ENCODE data around the gene KRTAP10-8.
"Not testable (repeated sequence)": the region's sequence is repeated elsewhere in the genome, so short reads cannot be mapped to it uniquely, and the experiment has no call there.

The KRTAP10-8 gene

GRCh38 chr21:44612029-44612486 is at the start of gene KRTAP10-8:
Gene KRTAP10-8 (plus strand): TSS chr21:44612079. CDS start chr21:44612101, 22 bp downstream.
- no peak for DNase-seq (ENCODE audit: low read depth)

DNA sequence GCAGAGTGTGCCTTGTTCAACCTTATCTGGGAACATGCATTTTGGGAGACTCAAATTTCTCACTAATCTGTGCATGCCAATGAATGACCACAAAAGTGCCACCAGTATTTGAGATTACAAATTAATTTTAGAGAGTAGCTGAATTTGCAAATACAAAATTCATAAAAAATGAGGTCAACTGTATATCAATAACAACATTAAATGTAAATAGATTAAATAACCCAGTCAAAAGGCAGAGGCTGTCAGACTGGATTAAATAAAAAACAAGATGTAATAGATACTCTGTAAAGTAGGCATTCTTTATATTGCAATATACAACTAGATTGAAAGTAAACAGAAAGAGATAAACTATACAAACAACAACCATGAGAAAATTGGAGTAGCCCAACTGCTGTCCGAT is 47.8 kb upstream of the KRTAP10-8 start:
- no peak for DNase-seq (ENCODE audit: low read depth)

DNA sequence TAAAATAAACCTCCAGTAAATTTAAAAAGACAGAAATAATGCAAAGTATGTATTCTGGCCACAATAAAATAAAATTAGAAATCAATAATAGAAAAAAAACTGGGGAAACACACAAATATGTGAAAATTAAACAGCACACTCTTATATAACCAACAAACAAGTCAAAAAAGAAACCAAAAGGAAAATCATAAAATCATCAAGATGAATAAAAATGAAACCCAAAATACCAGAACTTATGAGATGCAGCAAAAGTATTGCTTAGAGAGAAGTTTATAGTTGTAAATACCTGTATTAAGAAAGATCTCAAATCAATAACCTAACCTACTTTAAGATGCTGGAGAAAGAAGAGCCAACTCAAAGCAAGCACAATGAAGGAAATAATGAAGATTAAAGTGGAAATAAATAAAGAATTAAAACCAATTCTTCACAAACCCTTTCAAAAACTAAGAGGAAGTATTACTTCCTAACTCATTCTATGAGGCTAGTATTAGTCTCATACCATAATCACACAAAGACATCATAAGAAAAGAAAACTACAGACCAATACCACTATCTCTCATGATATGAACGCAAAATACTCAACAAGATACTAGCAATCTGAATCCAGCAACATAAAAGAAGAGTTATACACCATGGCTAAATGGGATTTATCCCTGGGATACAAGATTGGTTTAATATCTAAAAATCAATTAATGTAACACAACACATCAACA is 46.8 kb upstream of the KRTAP10-8 start:
- no peak for DNase-seq (ENCODE audit: low read depth)

- DNase-seq (ENCODE audit: low read depth): no peak
Measured at GRCh38 chr21:44566403-44566802, 45.5 kb upstream of the KRTAP10-8 start.

DNA sequence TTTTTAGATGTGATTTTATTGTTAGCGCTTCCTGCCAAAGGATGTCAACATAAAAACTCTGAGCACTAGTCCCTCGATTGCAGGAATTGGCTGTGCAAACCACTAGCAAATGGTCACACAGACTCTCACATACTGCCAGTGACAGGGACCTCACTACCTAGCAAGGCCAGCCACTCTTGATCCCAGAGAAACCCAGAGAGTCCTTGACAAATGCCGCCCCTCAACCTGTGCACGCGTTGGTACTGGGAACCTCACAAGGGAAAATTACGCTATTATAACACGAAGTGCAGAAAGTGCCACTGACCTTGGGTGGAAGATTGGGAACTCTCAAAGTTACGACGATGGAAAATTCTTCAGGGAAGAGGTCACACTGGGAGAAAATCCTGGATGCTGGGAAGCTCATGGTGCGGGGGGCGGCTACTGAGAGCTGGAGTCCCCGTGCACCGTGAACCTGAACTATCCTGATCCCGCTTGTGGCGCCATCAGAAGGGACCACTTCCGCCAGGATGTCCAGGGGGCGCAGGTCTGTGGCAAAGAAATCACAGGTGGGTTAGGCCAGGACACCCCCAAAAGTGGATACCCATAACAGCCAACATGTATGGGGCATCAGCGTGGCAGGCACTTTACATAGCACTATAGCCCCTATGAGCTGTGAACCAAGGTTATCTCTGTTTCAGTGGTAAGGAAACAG is 44.3 kb upstream of the KRTAP10-8 start:
- DNase-seq (ENCODE audit: low read depth): no peak

GRCh38 chr21:44568261-44568660 is 43.6 kb upstream of the KRTAP10-8 start:
- no peak for DNase-seq (ENCODE audit: low read depth)

- DNase-seq (ENCODE audit: low read depth): no peak
Measured at GRCh38 chr21:44568667-44569556, 43.0 kb upstream of the KRTAP10-8 start.

DNA sequence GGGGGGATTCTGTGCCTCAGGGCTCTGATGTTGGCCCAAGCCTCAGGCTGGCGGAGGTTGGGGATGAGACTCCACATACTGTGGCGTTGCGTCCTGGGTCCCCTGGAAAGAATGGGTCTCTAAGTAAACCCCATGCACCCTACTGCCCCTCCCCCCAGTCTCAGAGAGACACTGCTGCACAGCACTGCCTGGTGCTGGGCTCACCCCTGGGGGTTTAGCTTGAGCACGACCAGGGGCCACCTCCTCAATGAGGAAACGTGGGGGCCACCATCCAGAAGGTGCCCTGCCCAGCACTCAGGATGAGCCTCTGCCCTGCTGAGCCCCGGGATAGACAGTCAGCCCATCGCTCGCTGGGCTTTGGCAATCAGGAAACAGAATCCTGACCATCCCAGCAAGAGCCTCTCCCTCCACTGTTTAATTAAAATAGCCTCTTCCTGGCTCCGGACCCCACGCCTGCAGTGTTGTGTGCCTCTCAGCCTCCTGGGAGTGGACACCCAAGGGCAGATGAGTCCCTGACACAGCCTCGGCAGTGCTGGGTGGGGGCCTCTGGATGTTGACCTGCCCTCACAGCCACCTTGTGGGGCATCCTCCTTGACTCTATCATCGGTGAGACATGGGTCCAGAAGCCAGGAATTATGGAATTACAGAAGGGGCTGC is 41.9 kb upstream of the KRTAP10-8 start:
- no peak for DNase-seq (ENCODE audit: low read depth)

GRCh38 chr21:44571296-44571695 is 40.6 kb upstream of the KRTAP10-8 start:
- DNase-seq (ENCODE audit: low read depth): no peak

- no peak for DNase-seq (ENCODE audit: low read depth)
Measured at GRCh38 chr21:44571844-44572782, 39.8 kb upstream of the KRTAP10-8 start.

GRCh38 chr21:44572959-44573583 is 38.8 kb upstream of the KRTAP10-8 start:
- DNase-seq (ENCODE audit: low read depth): no peak

DNA sequence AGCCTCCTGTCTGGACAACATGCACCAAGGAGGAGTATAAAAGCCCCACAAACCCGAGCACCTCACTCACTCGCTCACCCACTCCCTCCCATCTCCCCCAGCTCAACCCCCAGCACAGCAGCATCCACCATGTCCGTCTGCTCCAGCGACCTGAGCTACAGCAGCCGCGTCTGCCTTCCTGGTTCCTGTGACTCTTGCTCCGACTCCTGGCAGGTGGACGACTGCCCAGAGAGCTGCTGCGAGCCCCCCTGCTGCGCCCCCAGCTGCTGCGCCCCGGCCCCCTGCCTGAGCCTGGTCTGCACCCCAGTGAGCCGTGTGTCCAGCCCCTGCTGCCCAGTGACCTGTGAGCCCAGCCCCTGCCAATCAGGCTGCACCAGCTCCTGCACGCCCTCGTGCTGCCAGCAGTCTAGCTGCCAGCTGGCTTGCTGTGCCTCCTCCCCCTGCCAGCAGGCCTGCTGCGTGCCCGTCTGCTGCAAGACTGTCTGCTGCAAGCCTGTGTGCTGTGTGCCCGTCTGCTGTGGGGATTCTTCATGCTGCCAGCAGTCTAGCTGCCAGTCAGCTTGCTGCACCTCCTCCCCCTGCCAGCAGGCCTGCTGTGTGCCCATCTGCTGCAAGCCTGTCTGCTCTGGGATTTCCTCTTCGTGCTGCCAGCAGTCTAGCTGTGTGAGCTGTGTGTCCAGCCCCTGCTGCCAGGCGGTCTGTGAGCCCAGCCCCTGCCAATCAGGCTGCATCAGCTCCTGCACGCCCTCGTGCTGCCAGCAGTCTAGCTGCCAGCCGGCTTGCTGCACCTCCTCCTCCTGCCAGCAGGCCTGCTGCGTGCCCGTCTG is 38.0 kb upstream of the KRTAP10-8 start, which contains the start of gene KRTAP10-4:
Gene KRTAP10-4 (plus strand): TSS at position 100 of the 827 bp plus-strand sequence. CDS start 30 bp downstream, at position 130.
- DNase-seq (ENCODE audit: low read depth): not testable (repeated sequence)

DNA sequence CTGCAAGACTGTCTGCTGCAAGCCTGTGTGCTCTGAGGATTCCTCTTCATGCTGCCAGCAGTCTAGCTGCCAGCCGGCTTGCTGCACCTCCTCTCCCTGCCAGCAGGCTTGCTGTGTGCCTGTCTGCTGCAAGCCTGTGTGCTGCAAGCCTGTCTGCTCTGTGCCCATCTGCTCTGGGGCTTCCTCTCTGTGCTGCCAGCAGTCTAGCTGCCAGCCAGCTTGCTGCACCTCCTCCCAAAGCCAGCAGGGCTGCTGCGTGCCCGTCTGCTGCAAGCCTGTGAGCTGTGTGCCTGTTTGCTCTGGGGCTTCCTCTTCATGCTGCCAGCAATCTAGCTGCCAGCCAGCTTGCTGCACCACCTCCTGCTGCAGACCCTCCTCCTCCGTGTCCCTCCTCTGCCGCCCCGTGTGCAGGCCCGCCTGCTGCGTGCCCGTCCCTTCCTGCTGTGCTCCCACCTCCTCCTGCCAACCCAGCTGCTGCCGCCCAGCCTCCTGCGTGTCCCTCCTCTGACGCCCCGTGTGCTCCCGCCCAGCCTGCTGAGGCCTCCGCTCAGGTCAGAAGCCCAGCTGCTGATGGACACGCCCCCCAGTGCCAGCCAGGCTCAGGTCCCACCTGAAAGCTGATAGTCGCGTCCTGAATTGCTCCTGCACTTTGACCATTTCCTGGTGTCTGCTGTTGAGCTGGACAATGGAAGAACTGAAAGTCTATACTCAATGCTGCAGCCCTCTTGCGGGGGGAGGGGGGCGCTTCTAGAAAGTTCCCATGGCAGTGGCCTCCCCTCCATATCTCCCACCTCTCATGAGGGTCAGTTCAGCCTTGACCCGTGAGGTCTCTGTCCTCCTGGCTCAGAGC is 37.2 kb upstream of the KRTAP10-8 start:
- no peak for DNase-seq (ENCODE audit: low read depth)

DNA sequence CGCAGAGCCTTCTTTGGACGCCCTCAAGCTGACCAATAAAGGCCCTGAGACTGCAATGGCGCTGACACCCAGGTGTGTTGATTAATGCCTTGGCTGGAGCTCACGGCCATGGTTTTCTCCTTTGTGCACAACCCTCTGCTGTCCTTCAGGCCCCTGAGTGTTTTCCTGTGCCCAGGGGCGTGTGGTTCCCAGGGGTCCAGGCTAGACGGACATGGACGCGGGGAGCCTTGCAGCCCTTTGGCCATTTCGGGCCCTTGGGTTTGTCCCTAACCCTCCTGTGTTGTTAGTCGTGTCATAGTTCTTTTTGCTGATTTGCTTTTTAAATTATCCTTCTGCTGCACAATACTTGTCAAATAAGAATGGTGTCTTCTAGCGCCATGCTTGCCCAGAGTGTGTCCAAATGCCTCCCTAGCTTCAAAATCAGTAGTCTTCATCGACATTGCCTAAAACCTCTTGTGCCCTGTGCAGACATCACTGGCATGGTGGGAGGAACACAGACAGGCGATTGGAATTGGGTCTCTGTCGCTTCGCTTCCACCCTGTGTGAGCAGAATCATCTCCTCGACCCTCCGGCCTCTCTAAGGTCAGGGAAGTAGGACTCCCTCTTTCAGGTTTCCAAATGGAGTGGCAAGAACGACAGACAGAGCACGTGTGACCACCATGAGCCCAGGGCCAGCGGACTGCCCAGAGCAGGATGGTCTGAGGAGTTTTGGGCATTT is 36.4 kb upstream of the KRTAP10-8 start:
- no peak for DNase-seq (ENCODE audit: low read depth)

DNA sequence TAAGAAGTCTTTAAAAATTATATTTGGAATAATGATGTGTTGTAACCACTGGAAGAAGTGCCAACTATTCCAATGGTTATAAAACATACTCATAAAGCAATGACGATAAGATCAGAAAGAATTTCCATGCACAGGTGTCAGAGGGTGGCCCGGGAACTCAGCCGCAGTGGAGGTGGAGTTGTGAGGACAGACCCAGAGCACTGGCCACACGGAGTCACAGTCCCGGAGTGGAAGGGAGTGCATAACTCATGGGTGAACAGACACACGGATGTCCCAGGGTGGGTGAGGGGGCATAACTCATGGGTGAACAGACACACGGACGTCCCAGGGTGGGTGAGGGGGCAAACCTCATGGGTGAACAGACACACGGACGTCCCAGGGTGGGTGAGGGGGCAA is 35.9 kb upstream of the KRTAP10-8 start:
- no peak for DNase-seq (ENCODE audit: low read depth)

- DNase-seq (ENCODE audit: low read depth): no peak
Measured at GRCh38 chr21:44578371-44579055, 33.4 kb upstream of the KRTAP10-8 start.

Data from amniotic epithelial cell (primary cell).